Heart left ventricle (tissue), 13 donors: ENCODE measurements around the gene RABEP2.

ENCODE experiments used
- POLR2A ChIP-seq, 2 donors: fragments of 450-650 bp; IDR thresholded peaks; one replicate each; pipeline ENCODE4 v1.6.1; 2017; ENCODE audit warnings: antibody characterized with exemption in 2 of 2, mild to moderate bottlenecking in 2 of 2, moderate library complexity in 2 of 2
- TF ChIP-seq, protein P1 (sequence below), 12 donors: fragments of 200-600 bp; sonication (generic) in 4 of 12; IDR thresholded peaks; one replicate each; pipeline versions ENCODE4 v1.5.0 to v1.8.0; 2018 to 2022; ENCODE audit warnings: antibody characterized with exemption in 12 of 12, mild to moderate bottlenecking in 5 of 12
- donor health status: ischemic (EF 13 %, LVEDD 7.1; RV severe dilation, severe dysfunction).
- donor health status: DM: no; HTN: yes; CAD: no.
- donor health status: DM: no; HTN: no; CAD: no.
- donor health status: ischemic (EF 25% LVEDD 6.9; RV normal size, moderate dysfunction).
- donor health status: ischemic (EF 25% LVEDD 5.7; RV mildly dilated, moderate dysfunction).
- donor health status: ischemic (EF 35%, LVEDD 5.7; RV mildly dilated, moderate dysfunction).
- donor health status: nonischemic (EF 11% LVEDD 7.7; RV severe dilation, severe dysfunction).
- donor health status: DM: yes; HTN: yes; CAD: no.
- donor health status: PGD.
- donor health status: ischemic (EF 29% LVEDD 5.4; RV normal size, mild dysfunction).
- donor health status: nonischemic (EF 23%, LVEDD 6.1; RV moderate dilation, normal function).

DNA sequence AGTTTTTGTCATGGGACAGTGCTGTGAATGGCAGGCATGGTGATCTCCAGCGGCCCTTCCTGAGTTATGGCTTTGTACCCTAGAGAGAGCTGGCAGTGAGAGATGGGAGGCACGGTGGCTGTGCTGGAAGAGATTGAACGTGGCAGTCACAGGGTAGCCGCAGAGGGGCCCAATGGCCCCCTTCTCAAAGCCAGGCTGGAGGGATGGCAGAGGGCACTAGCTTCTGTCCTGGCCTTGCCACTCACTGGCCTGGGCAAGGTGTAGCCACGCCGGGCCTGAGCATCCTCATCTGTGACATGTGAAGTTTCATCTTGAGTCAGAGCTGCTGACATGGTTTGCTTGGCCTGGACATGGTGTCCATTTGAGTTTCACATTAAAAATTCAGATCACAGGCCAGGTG is 50.6 kb downstream of the RABEP2 start:
- TF ChIP-seq, protein P1, sequence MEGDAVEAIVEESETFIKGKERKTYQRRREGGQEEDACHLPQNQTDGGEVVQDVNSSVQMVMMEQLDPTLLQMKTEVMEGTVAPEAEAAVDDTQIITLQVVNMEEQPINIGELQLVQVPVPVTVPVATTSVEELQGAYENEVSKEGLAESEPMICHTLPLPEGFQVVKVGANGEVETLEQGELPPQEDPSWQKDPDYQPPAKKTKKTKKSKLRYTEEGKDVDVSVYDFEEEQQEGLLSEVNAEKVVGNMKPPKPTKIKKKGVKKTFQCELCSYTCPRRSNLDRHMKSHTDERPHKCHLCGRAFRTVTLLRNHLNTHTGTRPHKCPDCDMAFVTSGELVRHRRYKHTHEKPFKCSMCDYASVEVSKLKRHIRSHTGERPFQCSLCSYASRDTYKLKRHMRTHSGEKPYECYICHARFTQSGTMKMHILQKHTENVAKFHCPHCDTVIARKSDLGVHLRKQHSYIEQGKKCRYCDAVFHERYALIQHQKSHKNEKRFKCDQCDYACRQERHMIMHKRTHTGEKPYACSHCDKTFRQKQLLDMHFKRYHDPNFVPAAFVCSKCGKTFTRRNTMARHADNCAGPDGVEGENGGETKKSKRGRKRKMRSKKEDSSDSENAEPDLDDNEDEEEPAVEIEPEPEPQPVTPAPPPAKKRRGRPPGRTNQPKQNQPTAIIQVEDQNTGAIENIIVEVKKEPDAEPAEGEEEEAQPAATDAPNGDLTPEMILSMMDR (IDR thresholded peaks at IDR 0.05), result no peak
- no peak for TF ChIP-seq POLR2A (IDR thresholded peaks at IDR 0.05)
